Stimulated activated naive CD8-positive, alpha-beta T cell treated with anti-CD3 and anti-CD28 coated beads, Interleukin-15, amount 100 ng/mL, for 72 hours (primary cell): ENCODE results near the gene TRIM38.
A peak's percentile ranks its signal among the peaks of the same experiment; 100 is the strongest.

Experiments used
- ATAC-seq: fragments of 150-1000 bp; cut with Tn5 transposase; 2 replicates; pipeline ENCODE4 v1.10.0; 2021; ENCODE audit warnings: mild to moderate bottlenecking, moderate library complexity
- DNase-seq, 2 donors: peaks; one replicate each; pipeline ENCODE4 v3.0.0; 2021 to 2022
- H3K27ac Mint-ChIP-seq, 2 donors: one replicate each; pipeline ENCODE4 v1.8.0; 2022; ENCODE audit warnings: mild to moderate bottlenecking in 2 of 2, mixed read lengths in 2 of 2, moderate library complexity in 2 of 2
- H3K27me3 Mint-ChIP-seq: one replicate; pipeline ENCODE4 v1.8.0; 2022; ENCODE audit warnings: mixed read lengths
- H3K4me1 Mint-ChIP-seq: one replicate; pipeline ENCODE4 v1.8.0; 2022; ENCODE audit warnings: mild to moderate bottlenecking, mixed read lengths
- H3K4me3 Mint-ChIP-seq, 2 donors: one replicate each; pipeline ENCODE4 v1.8.0; 2022; ENCODE audit warnings: mild to moderate bottlenecking in 2 of 2, mixed read lengths in 2 of 2, moderate library complexity in 1 of 2
- H3K9me3 Mint-ChIP-seq, 2 donors: one replicate each; pipeline ENCODE4 v1.8.0; 2022; ENCODE audit warnings: mixed read lengths in 2 of 2

Gene TRIM38

DNA sequence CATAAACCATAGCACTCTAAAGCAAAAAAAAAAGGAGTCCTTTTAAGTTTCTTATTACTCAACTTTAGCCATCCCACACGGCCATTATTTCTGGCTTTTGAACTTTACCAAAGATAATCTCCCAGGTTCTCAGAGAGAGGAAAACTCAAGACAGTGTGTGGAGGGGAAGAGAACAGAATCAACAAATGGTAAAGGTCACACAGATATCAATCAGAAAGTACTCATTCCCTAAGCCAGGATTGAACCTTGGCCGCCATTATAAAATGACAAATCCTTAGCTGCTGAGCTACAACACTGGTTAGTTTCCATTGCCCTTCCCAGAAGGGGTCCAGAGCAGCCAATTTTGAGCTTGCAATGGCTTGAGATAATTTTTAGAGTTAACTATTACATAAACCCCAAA is 10.1 kb upstream of the TRIM38 start:
- Mint-ChIP-seq H3K27ac (no peak overlapping the region), H3K4me3 (no peak overlapping the region), H3K4me1 (no peaks in the 10 kb centered on the region), H3K27me3 (no peaks in the 10 kb centered on the region), H3K9me3 (no peaks in the 10 kb centered on the region)
- ATAC-seq (no peak), DNase-seq (no peak)

GRCh38 chr6:25953733-25954132 is 8.9 kb upstream of the TRIM38 start:
- DNase-seq (no peak), ATAC-seq (no peak)
- Mint-ChIP-seq H3K9me3 (peaks cover 5 to 8% of the 10 kb centered on the region in 2 donors), H3K27me3 (no peaks in the 10 kb centered on the region), H3K4me1 (peaks cover 9% of the 10 kb centered on the region), H3K4me3 (no peak overlapping the region), H3K27ac (no peak overlapping the region)

- DNase-seq (no peak), ATAC-seq (no peak)
- Mint-ChIP-seq H3K27me3 (no peaks in the 10 kb centered on the region), H3K4me3 (no peak overlapping the region), H3K9me3 (peaks cover 14 to 18% of the 10 kb centered on the region in 2 donors), H3K4me1 (peaks cover 19% of the 10 kb centered on the region), H3K27ac (no peak overlapping the region)
Measured at GRCh38 chr6:25954756-25955155, 7.8 kb upstream of the TRIM38 start.

DNA sequence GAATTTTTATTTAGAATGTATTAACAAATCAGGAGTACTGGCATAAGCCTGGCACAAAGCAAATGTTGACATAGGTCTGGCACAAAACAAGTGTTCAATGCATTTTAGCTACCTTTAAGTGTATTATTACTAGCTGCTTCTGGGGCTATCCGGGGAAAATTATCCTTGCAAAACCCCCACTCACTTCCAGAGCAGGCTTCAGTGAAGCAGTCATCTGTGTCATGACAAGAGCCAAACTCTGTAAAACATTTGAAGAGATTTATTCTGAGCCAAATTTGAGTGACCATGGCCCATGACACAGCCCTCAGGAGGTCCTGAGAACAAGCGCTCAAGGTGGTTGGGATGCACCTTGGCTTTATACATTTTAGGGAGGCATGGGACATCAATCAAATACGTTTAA is 6.4 kb upstream of the TRIM38 start:
- no peak overlapping the region for H3K4me3 Mint-ChIP-seq
- no peak for ATAC-seq
- peaks cover 28 to 31% of the 10 kb centered on the region in 2 donors for H3K9me3 Mint-ChIP-seq
- H3K27me3 Mint-ChIP-seq = no peaks in the 10 kb centered on the region
- DNase-seq = no peak
- no peak overlapping the region for H3K27ac Mint-ChIP-seq
- peaks cover 32% of the 10 kb centered on the region for H3K4me1 Mint-ChIP-seq

- Mint-ChIP-seq H3K4me3 (no peak overlapping the region), H3K27ac (peak overlapping the region in 1 of 2 donors; percentile 88)
Measured at GRCh38 chr6:25958700-25959162, 3.9 kb upstream of the TRIM38 start.

GRCh38 chr6:25959890-25960536 is 2.6 kb upstream of the TRIM38 start:
- no peaks in the 10 kb centered on the region for H3K27me3 Mint-ChIP-seq
- ATAC-seq = no peak

More at GRCh38 chr6:25958700-25959162, 3.9 kb upstream of the TRIM38 start:
- DNase-seq (no peak), ATAC-seq (no peak)
- no peaks in the 10 kb centered on the region for H3K27me3 Mint-ChIP-seq
- peaks cover 47% of the 10 kb centered on the region for H3K4me1 Mint-ChIP-seq
- peaks cover 28 to 31% of the 10 kb centered on the region in 2 donors for H3K9me3 Mint-ChIP-seq

GRCh38 chr6:25960734-25961133 is 1.9 kb upstream of the TRIM38 start:
- ATAC-seq (peak; percentile 29), DNase-seq (peak in 1 of 2 donors; percentile 33)
- H3K4me1 Mint-ChIP-seq = peaks cover 65% of the 10 kb centered on the region
- H3K27ac Mint-ChIP-seq = peak overlapping the region; percentile 6 to 53
- no peak overlapping the region for H3K4me3 Mint-ChIP-seq
- H3K27me3 Mint-ChIP-seq = no peaks in the 10 kb centered on the region
- H3K9me3 Mint-ChIP-seq = peaks cover 28 to 31% of the 10 kb centered on the region in 2 donors

More at GRCh38 chr6:25959890-25960536, 2.6 kb upstream of the TRIM38 start:
- peaks cover 28 to 31% of the 10 kb centered on the region in 2 donors for H3K9me3 Mint-ChIP-seq
- no peak for DNase-seq
- H3K27ac Mint-ChIP-seq = no peak overlapping the region
- H3K4me3 Mint-ChIP-seq = no peak overlapping the region
- peaks cover 60% of the 10 kb centered on the region for H3K4me1 Mint-ChIP-seq

DNA sequence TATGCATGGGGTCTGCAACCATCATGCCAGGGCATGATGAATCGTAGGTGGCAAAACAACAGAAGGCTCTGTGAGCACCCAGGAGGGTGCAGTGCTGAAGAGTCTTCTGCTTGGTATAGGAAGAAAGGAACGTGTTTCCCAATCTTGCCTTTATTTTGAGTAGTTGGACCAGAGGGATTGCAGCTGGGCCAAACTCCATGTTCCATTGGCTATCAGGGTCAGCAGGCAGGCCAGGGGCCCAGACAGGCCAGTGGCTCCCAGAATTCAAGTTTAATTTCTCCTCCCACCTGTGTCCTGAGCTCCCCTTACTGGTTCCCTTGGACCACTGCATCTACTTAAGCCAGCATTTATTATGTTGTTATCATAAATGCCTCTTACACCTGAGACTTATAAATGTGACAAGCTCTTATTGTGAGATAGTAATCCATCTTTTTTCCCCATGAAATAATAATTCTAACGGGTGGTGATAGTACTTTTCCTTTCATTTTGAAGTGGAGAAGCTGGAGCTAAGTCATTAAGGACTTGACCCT is 918 bp upstream of the TRIM38 start:
- no peaks in the 10 kb centered on the region for H3K27me3 Mint-ChIP-seq
- DNase-seq (no peak), ATAC-seq (no peak)
- H3K4me1 Mint-ChIP-seq = peaks cover 75% of the 10 kb centered on the region
- peak overlapping the region; percentile 83 to 100 for H3K4me3 Mint-ChIP-seq
- peak overlapping the region in 1 of 2 donors; percentile 100 for H3K27ac Mint-ChIP-seq
- H3K9me3 Mint-ChIP-seq = peaks cover 28 to 31% of the 10 kb centered on the region in 2 donors

DNA sequence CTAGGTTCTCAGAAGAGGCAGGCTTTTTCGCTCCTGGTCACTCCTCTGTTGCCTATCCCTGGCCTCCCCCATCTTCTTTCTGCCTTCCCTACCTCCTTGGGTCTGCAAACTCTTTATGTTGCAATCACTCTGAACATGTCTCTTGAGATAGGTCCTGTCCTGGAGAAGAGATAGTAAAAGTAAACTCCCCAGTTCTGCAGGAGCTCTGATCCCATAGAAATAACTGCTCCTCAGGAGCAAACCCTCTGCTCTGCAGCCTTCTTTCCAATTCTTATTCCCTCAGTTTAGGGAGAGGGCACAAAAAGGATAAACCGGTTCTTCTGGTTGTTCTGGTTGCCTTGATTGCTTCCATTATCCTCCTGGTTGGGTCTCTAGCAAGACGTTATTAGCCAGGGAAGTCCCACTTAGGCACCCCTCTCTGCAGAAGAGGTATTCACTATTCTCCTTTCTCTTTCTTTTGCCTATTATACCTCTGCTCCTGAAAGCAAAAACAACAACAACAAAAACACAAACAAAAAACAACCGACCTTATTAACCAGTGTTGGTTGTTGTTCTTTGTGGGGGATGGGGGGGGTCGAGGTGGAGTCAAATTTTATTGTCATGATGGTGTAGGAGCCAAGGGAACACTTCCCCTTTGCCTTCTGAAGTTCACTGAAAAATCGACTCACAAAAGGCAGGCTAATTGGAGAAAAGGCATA is 973 bp downstream of the TRIM38 start:
- Mint-ChIP-seq H3K27ac (peak overlapping the region; percentile 80 to 91), H3K9me3 (peaks cover 24 to 25% of the 10 kb centered on the region in 2 donors), H3K4me3 (peak overlapping the region; percentile 83 to 100), H3K27me3 (no peaks in the 10 kb centered on the region), H3K4me1 (peaks cover 84% of the 10 kb centered on the region)
- DNase-seq = no peak
- no peak for ATAC-seq

- H3K4me1 Mint-ChIP-seq = peaks cover 76% of the 10 kb centered on the region
- peaks cover 10 to 12% of the 10 kb centered on the region in 2 donors for H3K9me3 Mint-ChIP-seq
- no peaks in the 10 kb centered on the region for H3K27me3 Mint-ChIP-seq
- no peak overlapping the region for H3K27ac Mint-ChIP-seq
- no peak for ATAC-seq
- DNase-seq = no peak
- peak overlapping the region in 1 of 2 donors; percentile 73 for H3K4me3 Mint-ChIP-seq
Measured at GRCh38 chr6:25965058-25965457, 2.5 kb downstream of the TRIM38 start.

- H3K27ac Mint-ChIP-seq = no peak overlapping the region
- H3K27me3 Mint-ChIP-seq = no peaks in the 10 kb centered on the region
- H3K4me1 Mint-ChIP-seq = peaks cover 77% of the 10 kb centered on the region
- no peaks in the 10 kb centered on the region for H3K9me3 Mint-ChIP-seq
- peak overlapping the region; percentile 64 to 70 for H3K4me3 Mint-ChIP-seq
- no peak for DNase-seq
- ATAC-seq = no peak
Measured at GRCh38 chr6:25966711-25967110, 4.1 kb downstream of the TRIM38 start.

DNA sequence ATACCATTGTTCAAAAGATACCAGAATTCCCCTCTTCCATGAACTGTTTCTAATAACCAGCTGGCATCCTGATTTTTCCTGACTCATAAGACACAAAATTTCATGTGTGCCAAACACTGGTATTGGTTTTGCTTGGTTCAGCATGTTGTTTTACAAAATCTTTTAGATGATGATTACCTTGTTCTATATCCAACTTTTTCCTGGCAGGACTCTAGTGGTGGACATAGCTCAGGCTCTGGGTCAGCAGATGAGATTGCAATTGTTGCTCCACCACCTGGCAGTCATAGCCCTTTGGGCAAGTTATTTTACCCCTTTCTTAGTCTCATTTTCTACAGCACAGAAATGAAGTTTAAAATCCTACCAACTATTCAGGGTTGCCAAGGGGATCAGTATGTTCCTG is 6.2 kb downstream of the TRIM38 start:
- H3K4me1 Mint-ChIP-seq = peaks cover 67% of the 10 kb centered on the region
- no peaks in the 10 kb centered on the region for H3K9me3 Mint-ChIP-seq
- H3K27ac Mint-ChIP-seq = no peak overlapping the region
- no peak for ATAC-seq
- H3K27me3 Mint-ChIP-seq = no peaks in the 10 kb centered on the region
- H3K4me3 Mint-ChIP-seq = no peak overlapping the region
- DNase-seq = no peak

GRCh38 chr6:25971187-25971821 is 8.7 kb downstream of the TRIM38 start:
- no peak overlapping the region for H3K4me3 Mint-ChIP-seq
- peak overlapping the region in 1 of 2 donors; percentile 23 for H3K27ac Mint-ChIP-seq
- no peaks in the 10 kb centered on the region for H3K27me3 Mint-ChIP-seq
- DNase-seq (no peak), ATAC-seq (no peak)
- H3K9me3 Mint-ChIP-seq = no peaks in the 10 kb centered on the region
- H3K4me1 Mint-ChIP-seq = peaks cover 50% of the 10 kb centered on the region

DNA sequence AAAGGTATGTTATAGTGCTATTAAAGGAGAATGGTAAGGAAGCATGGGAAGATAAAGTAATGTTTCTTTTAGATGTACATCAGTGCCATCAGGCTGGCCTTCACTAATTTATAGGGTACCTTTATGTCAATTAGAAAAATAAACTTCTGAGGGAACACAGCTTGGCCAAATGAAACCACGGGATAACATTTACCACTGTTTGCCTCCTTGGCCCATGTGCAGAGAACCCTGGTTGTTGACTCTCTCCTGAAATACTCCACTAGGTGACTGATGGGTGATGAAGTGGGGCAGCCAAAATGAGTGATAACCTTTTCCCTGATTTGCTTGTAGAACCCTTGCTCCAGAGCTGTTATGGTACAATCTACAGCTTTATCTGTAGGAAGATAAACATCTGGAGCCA is 9.5 kb downstream of the TRIM38 start:
- peak overlapping the region in 1 of 2 donors; percentile 14 for H3K27ac Mint-ChIP-seq
- H3K4me3 Mint-ChIP-seq = no peak overlapping the region
- DNase-seq (no peak), ATAC-seq (no peak)
- no peaks in the 10 kb centered on the region for H3K27me3 Mint-ChIP-seq
- peaks cover 46% of the 10 kb centered on the region for H3K4me1 Mint-ChIP-seq
- no peaks in the 10 kb centered on the region for H3K9me3 Mint-ChIP-seq

- Mint-ChIP-seq H3K4me3 (no peak overlapping the region), H3K9me3 (no peaks in the 10 kb centered on the region), H3K4me1 (peaks cover 38% of the 10 kb centered on the region), H3K27me3 (no peaks in the 10 kb centered on the region), H3K27ac (no peak overlapping the region)
- ATAC-seq (no peak), DNase-seq (no peak)
Measured at GRCh38 chr6:25972902-25973301, 10.3 kb downstream of the TRIM38 start.
